ENCODE results near the gene METTL8. TPM values are rescaled to one million over a fixed set of nuclear protein-coding genes. Genes with fewer than 3 reads are reported as not detected.

METTL8 gene
- total and polyA plus RNA-seq, 8 donors: 13.8 to 19.2 (median 15.2) TPM

DNA sequence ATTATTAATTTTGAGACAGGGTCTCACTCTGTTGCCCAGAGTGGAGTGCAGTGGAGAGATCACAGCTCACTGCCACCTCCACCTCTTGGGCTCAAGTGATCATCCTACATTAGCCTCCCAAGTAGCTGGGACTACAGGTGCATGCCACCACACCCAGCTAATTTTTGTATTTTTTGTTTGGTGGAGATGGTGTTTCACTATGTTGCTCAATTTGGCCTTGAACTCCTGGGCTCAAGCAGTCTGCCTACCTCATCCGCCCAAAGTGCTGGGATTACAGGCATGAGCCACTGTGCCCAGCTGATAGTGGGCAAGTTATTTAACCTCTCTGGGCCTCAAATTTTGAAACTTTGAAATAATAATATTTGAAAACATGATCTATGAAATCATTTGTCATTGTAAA, 26.7 kb upstream of the METTL8 start:
- DNase-seq (no peak), ATAC-seq (no peak)
- Histone ChIP-seq H3K4me1 (no peaks in the 10 kb centered on the region), H3K27me3 (no peaks in the 10 kb centered on the region), H3K9me3 (peaks cover 0 to 2% of the 10 kb centered on the region in 2 donors), H3K27ac (no peak overlapping the region), H3K4me3 (no peak overlapping the region), H3K36me3 (peaks cover 0 to 32% of the 10 kb centered on the region in 2 donors)
- TF ChIP-seq, protein P1, sequence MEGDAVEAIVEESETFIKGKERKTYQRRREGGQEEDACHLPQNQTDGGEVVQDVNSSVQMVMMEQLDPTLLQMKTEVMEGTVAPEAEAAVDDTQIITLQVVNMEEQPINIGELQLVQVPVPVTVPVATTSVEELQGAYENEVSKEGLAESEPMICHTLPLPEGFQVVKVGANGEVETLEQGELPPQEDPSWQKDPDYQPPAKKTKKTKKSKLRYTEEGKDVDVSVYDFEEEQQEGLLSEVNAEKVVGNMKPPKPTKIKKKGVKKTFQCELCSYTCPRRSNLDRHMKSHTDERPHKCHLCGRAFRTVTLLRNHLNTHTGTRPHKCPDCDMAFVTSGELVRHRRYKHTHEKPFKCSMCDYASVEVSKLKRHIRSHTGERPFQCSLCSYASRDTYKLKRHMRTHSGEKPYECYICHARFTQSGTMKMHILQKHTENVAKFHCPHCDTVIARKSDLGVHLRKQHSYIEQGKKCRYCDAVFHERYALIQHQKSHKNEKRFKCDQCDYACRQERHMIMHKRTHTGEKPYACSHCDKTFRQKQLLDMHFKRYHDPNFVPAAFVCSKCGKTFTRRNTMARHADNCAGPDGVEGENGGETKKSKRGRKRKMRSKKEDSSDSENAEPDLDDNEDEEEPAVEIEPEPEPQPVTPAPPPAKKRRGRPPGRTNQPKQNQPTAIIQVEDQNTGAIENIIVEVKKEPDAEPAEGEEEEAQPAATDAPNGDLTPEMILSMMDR (IDR thresholded peaks at IDR 0.05): no peak
- intact Hi-C loops (cut with DNase I): no loop called here

GRCh38 chr2:171459498-171459897, 25.7 kb upstream of the METTL8 start:
- Histone ChIP-seq H3K4me3 (no peak overlapping the region), H3K27ac (no peak overlapping the region), H3K36me3 (peaks cover 0 to 41% of the 10 kb centered on the region in 2 donors), H3K9me3 (peaks cover 0 to 2% of the 10 kb centered on the region in 2 donors), H3K27me3 (no peaks in the 10 kb centered on the region), H3K4me1 (no peaks in the 10 kb centered on the region)
- intact Hi-C loops (cut with DNase I): no loop called here
- ATAC-seq: no peak
- TF ChIP-seq, protein P1 (IDR thresholded peaks at IDR 0.05): no peak
- DNase-seq: no peak

GRCh38 chr2:171452773-171453172, 19.0 kb upstream of the METTL8 start:
- Histone ChIP-seq H3K9me3 (no peaks in the 10 kb centered on the region), H3K36me3 (peaks cover 0 to 87% of the 10 kb centered on the region in 2 donors), H3K27me3 (no peaks in the 10 kb centered on the region), H3K27ac (no peak overlapping the region), H3K4me3 (no peak overlapping the region), H3K4me1 (no peaks in the 10 kb centered on the region)
- no peak for DNase-seq
- ATAC-seq: no peak
- TF ChIP-seq, protein P1 (IDR thresholded peaks at IDR 0.05): no peak
- intact Hi-C loops (cut with DNase I): no loop called here

DNA sequence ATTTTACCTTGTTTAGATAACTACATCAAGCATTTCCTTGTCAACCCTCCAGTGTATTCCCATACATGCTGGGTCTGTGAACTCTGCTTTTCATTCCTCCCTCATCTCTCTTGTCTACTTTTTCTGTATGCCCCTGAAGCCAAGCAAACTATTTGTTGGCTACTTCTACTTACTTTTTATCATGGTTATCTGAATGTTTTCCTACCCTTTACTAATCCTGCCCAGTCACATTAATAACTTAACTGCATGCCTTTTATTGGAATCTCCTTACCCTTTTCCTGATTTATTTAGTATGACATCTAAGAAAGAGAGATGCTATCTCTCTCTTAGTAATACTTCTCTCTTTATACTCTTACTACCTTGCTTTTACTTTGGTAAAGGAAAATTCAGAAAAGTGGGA, 17.3 kb upstream of the METTL8 start:
- TF ChIP-seq, protein P1 (IDR thresholded peaks at IDR 0.05): no peak
- DNase-seq: no peak
- no peak for ATAC-seq
- intact Hi-C loops (cut with DNase I): no loop called here
- Histone ChIP-seq H3K36me3 (peaks cover 0 to 84% of the 10 kb centered on the region in 2 donors), H3K9me3 (no peaks in the 10 kb centered on the region), H3K27ac (no peak overlapping the region), H3K4me3 (no peak overlapping the region), H3K4me1 (no peaks in the 10 kb centered on the region), H3K27me3 (no peaks in the 10 kb centered on the region)

- H3K27me3 ChIP-seq: no peaks in the 10 kb centered on the region
- DNase-seq (no peak), ATAC-seq (no peak)
- no peaks in the 10 kb centered on the region for H3K9me3 ChIP-seq
- H3K27ac ChIP-seq: no peak overlapping the region
- intact Hi-C loops (cut with DNase I): no loop called here
- TF ChIP-seq, protein P1 (IDR thresholded peaks at IDR 0.05): no peak
- H3K4me1 ChIP-seq: no peaks in the 10 kb centered on the region
- no peak overlapping the region for H3K4me3 ChIP-seq
- H3K36me3 ChIP-seq: peaks cover 0 to 81% of the 10 kb centered on the region in 2 donors
Measured at GRCh38 chr2:171447675-171448074, 13.9 kb upstream of the METTL8 start.
